Endothelial cell of umbilical vein (primary cell): ENCODE results near the gene CCDC34.

Experiments
- EZH2 ChIP-seq: IDR thresholded peaks from 2 replicates; pipeline ENCODE4 v1.6.1; 2012; ENCODE audit warnings: borderline replicate concordance, low read depth, mild to moderate bottlenecking, moderate library complexity, low read length, inconsistent platforms; ENCODE audit not compliant: severe bottlenecking
- POLR2A ChIP-seq: IDR thresholded peaks from 2 replicates; pipeline ENCODE4 v1.6.1; 2012; ENCODE audit warnings: low read depth, mild to moderate bottlenecking, control low read depth, low read length
- POLR2AphosphoS5 ChIP-seq: IDR thresholded peaks from 2 replicates; pipeline ENCODE4 v1.6.1; 2012; ENCODE audit warnings: low read depth, mild to moderate bottlenecking, control low read depth, low read length, moderate library complexity; ENCODE audit not compliant: insufficient read depth
- TF ChIP-seq, protein P1 (sequence below), 2 donors: IDR thresholded peaks; 1 replicate in 1 of 2; 2 replicates in 1 of 2; pipeline ENCODE4 v1.5.1; 2011; ENCODE audit warnings: low read length in 2 of 2, mild to moderate bottlenecking in 2 of 2, moderate library complexity in 2 of 2, control low read depth in 1 of 2, inconsistent platforms in 1 of 2, low read depth in 1 of 2; ENCODE audit not compliant: insufficient read depth in 1 of 2; ENCODE audit errors: extremely low read depth in 1 of 2

DNA sequence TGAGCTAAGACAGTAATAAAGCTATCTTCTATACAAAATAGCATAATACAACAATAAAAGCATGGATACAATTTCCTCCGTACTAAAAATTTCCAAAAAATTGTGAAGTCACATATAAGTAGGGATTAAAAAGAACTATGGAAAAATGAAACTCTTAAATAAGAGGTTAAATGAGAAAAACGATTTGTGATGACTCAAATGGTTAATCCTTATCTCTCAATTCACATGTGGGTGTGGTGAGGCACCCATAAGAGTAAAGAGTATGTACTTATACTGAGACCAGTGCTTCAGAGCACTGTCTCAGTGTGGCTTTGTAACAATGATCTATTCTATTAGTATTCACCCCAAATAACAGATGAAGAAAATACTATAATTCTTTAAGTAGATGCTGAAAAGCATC is 25.0 kb upstream of the CCDC34 start:
- TF ChIP-seq POLR2AphosphoS5 (no peak), EZH2 (no peak), POLR2A (no peak)
- TF ChIP-seq, protein P1, sequence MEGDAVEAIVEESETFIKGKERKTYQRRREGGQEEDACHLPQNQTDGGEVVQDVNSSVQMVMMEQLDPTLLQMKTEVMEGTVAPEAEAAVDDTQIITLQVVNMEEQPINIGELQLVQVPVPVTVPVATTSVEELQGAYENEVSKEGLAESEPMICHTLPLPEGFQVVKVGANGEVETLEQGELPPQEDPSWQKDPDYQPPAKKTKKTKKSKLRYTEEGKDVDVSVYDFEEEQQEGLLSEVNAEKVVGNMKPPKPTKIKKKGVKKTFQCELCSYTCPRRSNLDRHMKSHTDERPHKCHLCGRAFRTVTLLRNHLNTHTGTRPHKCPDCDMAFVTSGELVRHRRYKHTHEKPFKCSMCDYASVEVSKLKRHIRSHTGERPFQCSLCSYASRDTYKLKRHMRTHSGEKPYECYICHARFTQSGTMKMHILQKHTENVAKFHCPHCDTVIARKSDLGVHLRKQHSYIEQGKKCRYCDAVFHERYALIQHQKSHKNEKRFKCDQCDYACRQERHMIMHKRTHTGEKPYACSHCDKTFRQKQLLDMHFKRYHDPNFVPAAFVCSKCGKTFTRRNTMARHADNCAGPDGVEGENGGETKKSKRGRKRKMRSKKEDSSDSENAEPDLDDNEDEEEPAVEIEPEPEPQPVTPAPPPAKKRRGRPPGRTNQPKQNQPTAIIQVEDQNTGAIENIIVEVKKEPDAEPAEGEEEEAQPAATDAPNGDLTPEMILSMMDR (IDR thresholded peaks at IDR 0.05; ENCODE audit: extremely low read depth in 1 of 2, insufficient read depth in 1 of 2, low read depth in 1 of 2, low read length in 2 of 2) = no peak
